HEK293 (cell line): ENCODE results near the gene AKT1.

Experiments used
- HOXD13 ChIP-seq: sonication (generic); formaldehyde crosslinking; IDR thresholded peaks from 2 replicates; pipeline ENCODE4 v1.8.0; 2022; ENCODE audit warnings: missing genetic modification reagents, borderline replicate concordance
- ZBTB20 ChIP-seq: fragments of 450-650 bp; formaldehyde crosslinking; IDR thresholded peaks from 2 replicates; pipeline ENCODE4 v1.5.1; 2016; ENCODE audit warnings: missing biosample characterization, missing genetic modification characterization
- ZBTB6 ChIP-seq: fragments of 450-650 bp; formaldehyde crosslinking; IDR thresholded peaks from 2 replicates; pipeline ENCODE4 v1.5.1; 2017; ENCODE audit warnings: missing biosample characterization, missing genetic modification characterization
- ZBTB8A ChIP-seq: fragments of 450-650 bp; formaldehyde crosslinking; IDR thresholded peaks from 2 replicates; pipeline ENCODE4 v1.5.1; 2016; ENCODE audit warnings: missing biosample characterization, missing genetic modification characterization
- ZNF114 ChIP-seq: fragments of 450-650 bp; formaldehyde crosslinking; IDR thresholded peaks from 2 replicates; pipeline ENCODE4 v1.5.0; 2017; ENCODE audit warnings: missing biosample characterization, missing genetic modification characterization
- ZNF138 ChIP-seq: fragments of 450-650 bp; formaldehyde crosslinking; IDR thresholded peaks from 2 replicates; pipeline ENCODE4 v1.5.1; 2016; ENCODE audit warnings: missing biosample characterization, missing genetic modification characterization, borderline replicate concordance
- ZNF148 ChIP-seq: fragments of 450-650 bp; formaldehyde crosslinking; IDR thresholded peaks from 2 replicates; pipeline ENCODE4 v1.5.0; 2017; ENCODE audit warnings: missing biosample characterization, missing genetic modification characterization, borderline replicate concordance
- ZNF175 ChIP-seq: fragments of 450-650 bp; formaldehyde crosslinking; IDR thresholded peaks from 2 replicates; pipeline ENCODE4 v1.5.1; 2016; ENCODE audit warnings: missing biosample characterization, missing genetic modification characterization
- ZNF292 ChIP-seq: fragments of 450-650 bp; formaldehyde crosslinking; IDR thresholded peaks from 2 replicates; pipeline ENCODE4 v1.5.1; 2016; ENCODE audit warnings: low read depth, missing biosample characterization, missing genetic modification characterization, borderline replicate concordance
- ZNF398 ChIP-seq: fragments of 450-650 bp; formaldehyde crosslinking; IDR thresholded peaks from 2 replicates; pipeline ENCODE4 v1.5.1; 2017; ENCODE audit warnings: missing biosample characterization, missing genetic modification characterization
- ZNF510 ChIP-seq: fragments of 450-650 bp; formaldehyde crosslinking; IDR thresholded peaks from 2 replicates; pipeline ENCODE4 v1.5.1; 2018; ENCODE audit warnings: mild to moderate bottlenecking, missing genetic modification characterization, missing biosample characterization; ENCODE audit not compliant: insufficient replicate concordance
- ZNF548 ChIP-seq: fragments of 450-650 bp; formaldehyde crosslinking; IDR thresholded peaks from 2 replicates; pipeline ENCODE4 v1.5.1; 2016; ENCODE audit warnings: missing biosample characterization, missing genetic modification characterization
- ZNF571 ChIP-seq: fragments of 450-650 bp; formaldehyde crosslinking; IDR thresholded peaks from 2 replicates; pipeline ENCODE4 v1.5.0; 2017; ENCODE audit warnings: missing biosample characterization, missing genetic modification characterization
- ZNF580 ChIP-seq: fragments of 450-650 bp; formaldehyde crosslinking; IDR thresholded peaks from 2 replicates; pipeline ENCODE4 v1.5.1; 2016; ENCODE audit warnings: missing biosample characterization, missing genetic modification characterization
- ZNF624 ChIP-seq: fragments of 450-650 bp; formaldehyde crosslinking; IDR thresholded peaks from 2 replicates; pipeline ENCODE4 v1.5.1; 2017; ENCODE audit warnings: missing biosample characterization, missing genetic modification characterization
- ZNF677 ChIP-seq: fragments of 450-650 bp; IDR thresholded peaks from 2 replicates; pipeline ENCODE4 v1.5.0; 2018; ENCODE audit warnings: missing biosample characterization, mild to moderate bottlenecking, missing genetic modification characterization, moderate library complexity
- ZNF692 ChIP-seq: fragments of 450-650 bp; formaldehyde crosslinking; IDR thresholded peaks from 2 replicates; pipeline ENCODE4 v1.5.1; 2016; ENCODE audit warnings: missing biosample characterization, missing genetic modification characterization
- ZNF704 ChIP-seq: fragments of 450-650 bp; formaldehyde crosslinking; IDR thresholded peaks from 2 replicates; pipeline ENCODE4 v1.5.1; 2016; ENCODE audit warnings: missing biosample characterization, missing genetic modification characterization
- ZNF776 ChIP-seq: fragments of 450-650 bp; formaldehyde crosslinking; IDR thresholded peaks from 2 replicates; pipeline ENCODE4 v1.5.0; 2017; ENCODE audit warnings: missing biosample characterization, missing genetic modification characterization, borderline replicate concordance
- TF ChIP-seq, protein P1 (sequence below): fragments of 450-650 bp; formaldehyde crosslinking; IDR thresholded peaks from 2 replicates; pipeline ENCODE4 v1.5.1; 2016; ENCODE audit warnings: missing biosample characterization, missing genetic modification characterization
- TF ChIP-seq, protein P2 (sequence below): fragments of 450-650 bp; formaldehyde crosslinking; IDR thresholded peaks from 2 replicates; pipeline ENCODE4 v1.5.1; 2016; ENCODE audit warnings: missing biosample characterization, missing genetic modification characterization
- TF ChIP-seq, protein P3 (sequence below): fragments of 450-650 bp; IDR thresholded peaks from 2 replicates; pipeline ENCODE4 v1.5.1; 2018; ENCODE audit warnings: missing biosample characterization, missing genetic modification characterization

AKT1 gene

DNA sequence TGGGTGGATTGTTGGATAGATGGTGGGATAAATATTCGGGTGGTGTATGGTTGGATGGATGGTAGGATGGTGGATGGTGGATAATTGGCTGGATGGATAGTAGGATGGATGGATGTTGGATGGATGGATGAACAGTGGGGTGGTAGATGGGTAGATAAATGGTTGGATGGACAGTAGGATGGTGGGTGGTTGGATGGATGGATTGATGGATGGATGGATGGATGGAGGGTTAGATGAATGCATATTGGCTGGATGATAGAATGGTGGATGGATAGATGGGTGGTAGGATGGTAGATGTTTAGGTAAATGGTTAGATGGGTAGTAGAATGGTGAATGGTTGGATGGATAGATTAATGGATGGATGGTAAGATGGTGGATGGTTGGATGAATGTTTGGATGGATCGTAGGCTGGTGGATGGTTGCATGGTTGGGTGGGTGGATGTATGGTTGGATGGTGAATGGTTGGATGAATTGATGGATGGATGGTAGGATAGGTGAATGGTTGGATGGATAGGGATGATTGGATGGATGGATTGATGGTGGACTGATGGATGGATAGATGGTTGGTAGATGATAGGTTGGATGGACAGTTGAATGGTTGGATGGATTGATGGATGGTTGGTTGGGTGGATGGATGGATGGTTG lies 28.9 kb upstream of the AKT1 start (continued):
- TF ChIP-seq ZNF148, result peak; percentile 70; the same call in 1 of the 2 replicates
- no peak for TF ChIP-seq ZBTB8A (tag by site-specific recombination)
- TF ChIP-seq ZNF704, result no peak
- 0 out of 2 replicates have a peak, but pooled peaks have one; percentile 43 for TF ChIP-seq ZNF571 (tag by site-specific recombination)
- no peak for TF ChIP-seq ZNF692 (tag by site-specific recombination)
- TF ChIP-seq ZNF677 (tag by site-specific recombination), result no peak
- TF ChIP-seq, protein P1, sequence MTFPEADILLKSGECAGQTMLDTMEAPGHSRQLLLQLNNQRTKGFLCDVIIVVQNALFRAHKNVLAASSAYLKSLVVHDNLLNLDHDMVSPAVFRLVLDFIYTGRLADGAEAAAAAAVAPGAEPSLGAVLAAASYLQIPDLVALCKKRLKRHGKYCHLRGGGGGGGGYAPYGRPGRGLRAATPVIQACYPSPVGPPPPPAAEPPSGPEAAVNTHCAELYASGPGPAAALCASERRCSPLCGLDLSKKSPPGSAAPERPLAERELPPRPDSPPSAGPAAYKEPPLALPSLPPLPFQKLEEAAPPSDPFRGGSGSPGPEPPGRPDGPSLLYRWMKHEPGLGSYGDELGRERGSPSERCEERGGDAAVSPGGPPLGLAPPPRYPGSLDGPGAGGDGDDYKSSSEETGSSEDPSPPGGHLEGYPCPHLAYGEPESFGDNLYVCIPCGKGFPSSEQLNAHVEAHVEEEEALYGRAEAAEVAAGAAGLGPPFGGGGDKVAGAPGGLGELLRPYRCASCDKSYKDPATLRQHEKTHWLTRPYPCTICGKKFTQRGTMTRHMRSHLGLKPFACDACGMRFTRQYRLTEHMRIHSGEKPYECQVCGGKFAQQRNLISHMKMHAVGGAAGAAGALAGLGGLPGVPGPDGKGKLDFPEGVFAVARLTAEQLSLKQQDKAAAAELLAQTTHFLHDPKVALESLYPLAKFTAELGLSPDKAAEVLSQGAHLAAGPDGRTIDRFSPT (tag by site-specific recombination), result 0 out of 2 replicates have a peak, but pooled peaks have one; percentile 9
- TF ChIP-seq ZNF138 (tag by site-specific recombination), result no peak
- TF ChIP-seq ZBTB6 (tag by site-specific recombination), result no peak
- TF ChIP-seq, protein P2, sequence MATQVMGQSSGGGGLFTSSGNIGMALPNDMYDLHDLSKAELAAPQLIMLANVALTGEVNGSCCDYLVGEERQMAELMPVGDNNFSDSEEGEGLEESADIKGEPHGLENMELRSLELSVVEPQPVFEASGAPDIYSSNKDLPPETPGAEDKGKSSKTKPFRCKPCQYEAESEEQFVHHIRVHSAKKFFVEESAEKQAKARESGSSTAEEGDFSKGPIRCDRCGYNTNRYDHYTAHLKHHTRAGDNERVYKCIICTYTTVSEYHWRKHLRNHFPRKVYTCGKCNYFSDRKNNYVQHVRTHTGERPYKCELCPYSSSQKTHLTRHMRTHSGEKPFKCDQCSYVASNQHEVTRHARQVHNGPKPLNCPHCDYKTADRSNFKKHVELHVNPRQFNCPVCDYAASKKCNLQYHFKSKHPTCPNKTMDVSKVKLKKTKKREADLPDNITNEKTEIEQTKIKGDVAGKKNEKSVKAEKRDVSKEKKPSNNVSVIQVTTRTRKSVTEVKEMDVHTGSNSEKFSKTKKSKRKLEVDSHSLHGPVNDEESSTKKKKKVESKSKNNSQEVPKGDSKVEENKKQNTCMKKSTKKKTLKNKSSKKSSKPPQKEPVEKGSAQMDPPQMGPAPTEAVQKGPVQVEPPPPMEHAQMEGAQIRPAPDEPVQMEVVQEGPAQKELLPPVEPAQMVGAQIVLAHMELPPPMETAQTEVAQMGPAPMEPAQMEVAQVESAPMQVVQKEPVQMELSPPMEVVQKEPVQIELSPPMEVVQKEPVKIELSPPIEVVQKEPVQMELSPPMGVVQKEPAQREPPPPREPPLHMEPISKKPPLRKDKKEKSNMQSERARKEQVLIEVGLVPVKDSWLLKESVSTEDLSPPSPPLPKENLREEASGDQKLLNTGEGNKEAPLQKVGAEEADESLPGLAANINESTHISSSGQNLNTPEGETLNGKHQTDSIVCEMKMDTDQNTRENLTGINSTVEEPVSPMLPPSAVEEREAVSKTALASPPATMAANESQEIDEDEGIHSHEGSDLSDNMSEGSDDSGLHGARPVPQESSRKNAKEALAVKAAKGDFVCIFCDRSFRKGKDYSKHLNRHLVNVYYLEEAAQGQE, result 0 out of 2 replicates have a peak, but pooled peaks have one; percentile 17
- TF ChIP-seq, protein P3, sequence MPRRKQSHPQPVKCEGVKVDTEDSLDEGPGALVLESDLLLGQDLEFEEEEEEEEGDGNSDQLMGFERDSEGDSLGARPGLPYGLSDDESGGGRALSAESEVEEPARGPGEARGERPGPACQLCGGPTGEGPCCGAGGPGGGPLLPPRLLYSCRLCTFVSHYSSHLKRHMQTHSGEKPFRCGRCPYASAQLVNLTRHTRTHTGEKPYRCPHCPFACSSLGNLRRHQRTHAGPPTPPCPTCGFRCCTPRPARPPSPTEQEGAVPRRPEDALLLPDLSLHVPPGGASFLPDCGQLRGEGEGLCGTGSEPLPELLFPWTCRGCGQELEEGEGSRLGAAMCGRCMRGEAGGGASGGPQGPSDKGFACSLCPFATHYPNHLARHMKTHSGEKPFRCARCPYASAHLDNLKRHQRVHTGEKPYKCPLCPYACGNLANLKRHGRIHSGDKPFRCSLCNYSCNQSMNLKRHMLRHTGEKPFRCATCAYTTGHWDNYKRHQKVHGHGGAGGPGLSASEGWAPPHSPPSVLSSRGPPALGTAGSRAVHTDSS (tag by site-specific recombination), result no peak
- no peak for TF ChIP-seq ZNF114 (tag by site-specific recombination)
- no peak for TF ChIP-seq ZNF510 (tag by site-specific recombination)
- peak; percentile 28; the same call in 1 of the 2 replicates for TF ChIP-seq ZBTB20 (tag by site-specific recombination)
- no peak for TF ChIP-seq ZNF398
- no peak for TF ChIP-seq HOXD13 (CRISPR knock-in tag)
- TF ChIP-seq ZNF548 (tag by site-specific recombination), result peak; percentile 88
- no peak for TF ChIP-seq ZNF292 (tag by site-specific recombination)
- peak; percentile 85 for TF ChIP-seq ZNF580 (tag by site-specific recombination)
- no peak for TF ChIP-seq ZNF624
- TF ChIP-seq ZNF175, result no peak
- no peak for TF ChIP-seq ZNF776 (tag by site-specific recombination)
